ENCODE results near the gene DPF3. TPM values are rescaled to one million over a fixed set of nuclear protein-coding genes. Genes with fewer than 3 reads are reported as not detected.

The DPF3 gene
- total and polyA plus RNA-seq, 2 of the 13 experiments (the other 11 are each of a cell fraction or from before 2014, with no cell fraction given): 0.09 to 0.60 TPM

- TF ChIP-seq ZNF276 (CRISPR knock-in tag; IDR thresholded peaks at IDR 0.05; ENCODE audit: low read depth) (0 out of 2 replicates have a peak, but pooled peaks have one; percentile 39), KLF15 (CRISPR knock-in tag; IDR thresholded peaks at IDR 0.05; ENCODE audit: borderline replicate concordance) (no peak; the same call in 1 of the 2 replicates), ZBTB33 (CRISPR knock-in tag; IDR thresholded peaks at IDR 0.05) (no peak), GLI4 (CRISPR knock-in tag; IDR thresholded peaks at IDR 0.05; ENCODE audit: borderline replicate concordance) (no peak), NPAS2 (CRISPR knock-in tag; IDR thresholded peaks at IDR 0.05; ENCODE audit: borderline replicate concordance) (no peak), ZNF138 (CRISPR knock-in tag; IDR thresholded peaks at IDR 0.05; ENCODE audit: low read depth) (no peak), ZNF564 (CRISPR knock-in tag; IDR thresholded peaks at IDR 0.05) (no peak), PHF21A (CRISPR knock-in tag; IDR thresholded peaks at IDR 0.05) (peak; percentile 87), ZNF543 (CRISPR knock-in tag; IDR thresholded peaks at IDR 0.05) (0 out of 2 replicates have a peak, but pooled peaks have one; percentile 52), ZSCAN12 (CRISPR knock-in tag; IDR thresholded peaks at IDR 0.05) (no peak), DBP (CRISPR knock-in tag; IDR thresholded peaks at IDR 0.05; ENCODE audit: not compliant biosample characterization) (no peak), BHLHE40 (IDR thresholded peaks at IDR 0.05; ENCODE audit: low read length) (no peak), NR2F6 (IDR thresholded peaks at IDR 0.05) (peak; percentile 67), NR2F6 (CRISPR knock-in tag; IDR thresholded peaks at IDR 0.05) (peak; percentile 88), SSRP1 (CRISPR knock-in tag; IDR thresholded peaks at IDR 0.05) (no peak), POLR2G (IDR thresholded peaks at IDR 0.05; ENCODE audit: low read depth, low read length) (0 out of 2 replicates have a peak, but pooled peaks have one; percentile 53), SMC3 (IDR thresholded peaks at IDR 0.05; ENCODE audit: low read length) (peak; percentile 32; the same call in 1 of the 2 replicates), ZZZ3 (CRISPR knock-in tag; IDR thresholded peaks at IDR 0.05; ENCODE audit: borderline replicate concordance) (no peak), ZNF713 (CRISPR knock-in tag; IDR thresholded peaks at IDR 0.05) (no peak), ZNF296 (CRISPR knock-in tag; conservative IDR thresholded peaks at IDR 0.05) (no peak)
- TF ChIP-seq, protein P1, sequence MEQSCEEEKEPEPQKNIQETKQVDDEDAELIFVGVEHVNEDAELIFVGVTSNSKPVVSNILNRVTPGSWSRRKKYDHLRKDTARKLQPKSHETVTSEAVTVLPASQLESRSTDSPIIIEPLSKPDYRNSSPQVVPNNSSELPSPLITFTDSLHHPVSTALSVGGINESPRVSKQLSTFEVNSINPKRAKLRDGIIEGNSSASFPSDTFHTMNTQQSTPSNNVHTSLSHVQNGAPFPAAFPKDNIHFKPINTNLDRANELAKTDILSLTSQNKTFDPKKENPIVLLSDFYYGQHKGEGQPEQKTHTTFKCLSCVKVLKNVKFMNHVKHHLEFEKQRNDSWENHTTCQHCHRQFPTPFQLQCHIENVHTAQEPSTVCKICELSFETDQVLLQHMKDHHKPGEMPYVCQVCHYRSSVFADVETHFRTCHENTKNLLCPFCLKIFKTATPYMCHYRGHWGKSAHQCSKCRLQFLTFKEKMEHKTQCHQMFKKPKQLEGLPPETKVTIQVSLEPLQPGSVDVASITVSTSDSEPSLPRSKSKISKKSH (CRISPR knock-in tag; IDR thresholded peaks at IDR 0.05; ENCODE audit: borderline replicate concordance): no peak
These were observed 117.1 kb downstream of the DPF3 start (continued) for GRCh38 chr14:72776701-72777261.
